GM12872 (cell line): Measurements from ENCODE around the gene MAGI3.

Experiments
- TF ChIP-seq, protein P1 (sequence below): IDR thresholded peaks from 3 replicates; pipeline ENCODE4 v1.5.1; 2011; ENCODE audit warnings: low read depth, mild to moderate bottlenecking, low read length, moderate library complexity; ENCODE audit not compliant: insufficient read depth

MAGI3 gene

DNA sequence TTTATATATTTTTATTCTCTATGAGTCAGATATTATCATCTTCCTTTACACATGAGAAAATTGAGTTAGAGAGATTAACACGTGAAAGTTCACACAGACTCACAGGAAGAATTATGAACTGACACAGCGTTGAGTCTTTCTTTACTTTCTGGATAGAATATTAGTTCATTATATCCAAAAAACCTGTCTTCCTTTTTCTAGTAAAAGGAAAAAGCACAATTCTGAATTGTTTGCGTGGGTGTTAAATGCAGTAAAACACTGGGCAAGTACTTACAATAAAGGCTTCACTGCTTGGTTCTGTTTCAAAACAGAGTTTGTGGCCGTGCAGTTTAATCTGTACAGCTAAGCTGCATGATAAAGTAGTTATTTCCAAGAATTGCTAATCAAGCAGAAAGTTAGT lies 10.8 kb downstream of the MAGI3 start:
- TF ChIP-seq, protein P1, sequence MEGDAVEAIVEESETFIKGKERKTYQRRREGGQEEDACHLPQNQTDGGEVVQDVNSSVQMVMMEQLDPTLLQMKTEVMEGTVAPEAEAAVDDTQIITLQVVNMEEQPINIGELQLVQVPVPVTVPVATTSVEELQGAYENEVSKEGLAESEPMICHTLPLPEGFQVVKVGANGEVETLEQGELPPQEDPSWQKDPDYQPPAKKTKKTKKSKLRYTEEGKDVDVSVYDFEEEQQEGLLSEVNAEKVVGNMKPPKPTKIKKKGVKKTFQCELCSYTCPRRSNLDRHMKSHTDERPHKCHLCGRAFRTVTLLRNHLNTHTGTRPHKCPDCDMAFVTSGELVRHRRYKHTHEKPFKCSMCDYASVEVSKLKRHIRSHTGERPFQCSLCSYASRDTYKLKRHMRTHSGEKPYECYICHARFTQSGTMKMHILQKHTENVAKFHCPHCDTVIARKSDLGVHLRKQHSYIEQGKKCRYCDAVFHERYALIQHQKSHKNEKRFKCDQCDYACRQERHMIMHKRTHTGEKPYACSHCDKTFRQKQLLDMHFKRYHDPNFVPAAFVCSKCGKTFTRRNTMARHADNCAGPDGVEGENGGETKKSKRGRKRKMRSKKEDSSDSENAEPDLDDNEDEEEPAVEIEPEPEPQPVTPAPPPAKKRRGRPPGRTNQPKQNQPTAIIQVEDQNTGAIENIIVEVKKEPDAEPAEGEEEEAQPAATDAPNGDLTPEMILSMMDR: no peak

DNA sequence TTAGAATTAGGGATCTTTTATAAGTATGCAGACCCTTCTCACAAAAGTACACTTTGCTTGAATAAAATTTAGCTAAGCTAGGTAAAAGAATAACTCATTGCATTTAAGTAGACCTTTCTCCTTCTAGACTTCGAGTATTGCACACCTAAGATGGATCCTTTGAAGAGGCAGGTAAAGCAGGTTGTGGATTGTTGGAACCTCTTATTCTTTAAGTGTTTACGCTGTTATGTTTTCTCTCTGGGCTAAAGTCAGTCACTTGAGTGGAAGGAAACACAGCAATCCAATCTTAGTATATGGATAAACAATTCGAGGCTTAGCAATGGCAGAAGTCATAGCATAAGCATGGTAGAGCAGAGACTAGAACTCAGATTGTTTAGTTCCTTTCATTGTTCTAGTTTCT lies 11.4 kb downstream of the MAGI3 start:
- TF ChIP-seq, protein P1: no peak

DNA sequence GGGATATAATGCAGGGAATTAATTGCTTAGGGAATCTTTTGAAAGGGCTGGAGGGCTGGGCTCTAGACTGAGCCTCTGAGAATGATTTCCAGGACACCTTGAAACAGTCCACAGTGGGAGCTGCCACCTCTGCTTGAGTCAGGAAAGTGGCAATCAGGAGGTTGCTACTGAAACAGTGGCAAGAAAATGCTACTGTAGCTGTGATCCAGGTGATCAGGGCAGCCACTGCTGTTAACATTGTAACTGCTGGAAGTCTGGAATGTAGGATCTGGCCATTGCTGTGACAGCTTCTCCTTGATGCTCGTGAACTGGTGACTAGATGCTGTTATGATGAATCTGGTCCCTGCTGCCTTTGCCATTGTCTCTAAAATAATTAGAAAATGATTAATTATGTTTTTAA lies 12.8 kb downstream of the MAGI3 start:
- TF ChIP-seq, protein P1: no peak

DNA sequence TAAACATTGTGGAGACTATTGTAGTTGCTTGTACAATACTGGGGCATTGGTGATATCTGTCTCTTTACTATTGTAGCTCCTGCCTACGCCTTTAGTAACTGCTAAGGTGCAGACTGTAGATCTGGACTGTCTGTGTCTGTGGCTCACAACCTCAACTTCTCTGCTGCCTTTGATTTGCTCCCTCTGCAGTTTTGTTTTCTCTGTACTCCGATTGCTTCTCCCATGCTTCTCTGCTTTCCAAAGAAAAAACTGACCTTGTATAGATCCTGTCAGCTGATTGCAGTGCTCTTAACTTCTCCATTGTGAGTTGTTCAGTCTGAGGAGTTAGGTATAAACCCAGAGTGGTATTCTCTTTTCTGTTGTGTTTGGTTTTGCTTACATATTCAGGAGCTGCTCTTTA lies 15.3 kb downstream of the MAGI3 start:
- TF ChIP-seq, protein P1: no peak

DNA sequence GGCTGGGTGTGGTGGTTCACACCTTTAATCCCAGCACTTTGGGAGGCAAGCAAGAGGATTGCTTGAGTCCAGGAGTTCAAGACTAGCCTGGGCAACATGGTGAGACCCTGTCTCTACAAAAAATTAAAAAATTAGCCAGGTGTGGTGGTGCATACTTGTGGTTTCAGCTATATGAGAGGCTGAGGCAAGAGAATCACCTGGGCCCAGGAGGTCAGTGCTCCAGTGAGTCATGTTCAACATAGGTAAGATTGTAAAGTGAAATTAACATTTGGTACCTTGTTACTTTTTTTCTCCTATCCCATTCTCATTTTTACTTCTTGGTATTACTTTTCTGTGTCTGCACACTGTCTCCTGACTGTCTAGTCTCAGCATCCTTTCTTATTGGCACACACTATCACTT lies 19.0 kb downstream of the MAGI3 start:
- TF ChIP-seq, protein P1: no peak

DNA sequence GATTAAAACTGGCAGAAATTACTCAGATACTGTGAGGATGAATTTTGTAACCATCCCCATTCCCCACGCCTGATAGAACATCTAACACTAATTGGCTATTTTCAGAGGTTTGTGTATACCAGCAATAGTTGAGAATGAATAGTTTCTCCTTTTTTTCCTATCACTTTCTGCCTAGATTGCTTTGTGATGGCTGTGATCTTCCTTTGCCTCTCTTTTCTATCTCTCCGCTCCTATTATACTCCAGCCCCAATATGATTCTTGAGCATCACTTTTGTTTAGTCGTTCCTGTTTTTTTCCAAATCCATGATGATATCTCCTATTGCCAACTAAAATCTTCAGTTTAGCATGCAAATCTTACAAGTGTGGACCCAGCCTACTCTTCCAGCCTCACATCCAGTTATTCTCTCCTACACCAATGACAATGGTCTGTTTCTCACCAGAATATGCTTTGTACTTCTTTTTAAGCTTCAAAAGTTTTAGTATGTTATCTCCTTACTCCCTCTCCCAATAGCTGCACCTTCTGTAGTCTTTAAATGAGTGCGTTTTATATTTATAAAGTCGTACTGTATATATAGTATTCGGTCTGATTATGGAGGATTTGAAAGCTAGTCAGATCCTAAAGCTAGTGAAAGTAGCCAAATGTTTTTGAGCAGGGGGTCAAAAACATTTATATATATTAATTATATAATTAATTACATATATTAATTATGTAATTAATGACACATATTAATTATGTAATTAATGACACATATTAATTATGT lies 25.2 kb downstream of the MAGI3 start:
- TF ChIP-seq, protein P1: no peak

DNA sequence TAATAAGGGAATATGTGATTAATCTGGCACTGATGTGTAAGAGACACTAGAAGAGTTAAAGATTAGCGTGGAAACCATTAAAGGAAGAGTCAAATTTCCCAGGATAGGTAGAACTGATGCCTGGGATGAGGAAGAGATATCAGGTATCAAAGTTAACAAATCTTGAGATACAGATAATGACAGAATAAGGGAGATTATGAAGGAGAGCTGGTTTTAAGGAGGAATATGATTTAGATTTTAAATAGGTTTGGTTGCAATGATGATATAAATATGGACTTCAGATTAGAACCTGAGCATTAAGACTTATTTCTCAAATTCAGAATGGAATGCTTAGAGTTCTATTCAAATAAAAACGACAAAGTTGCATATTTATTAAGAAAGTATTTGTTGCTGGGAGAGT lies 26.2 kb downstream of the MAGI3 start:
- TF ChIP-seq, protein P1: no peak
